ENCODE measurements around the gene RRM2.

The RRM2 gene

DNA sequence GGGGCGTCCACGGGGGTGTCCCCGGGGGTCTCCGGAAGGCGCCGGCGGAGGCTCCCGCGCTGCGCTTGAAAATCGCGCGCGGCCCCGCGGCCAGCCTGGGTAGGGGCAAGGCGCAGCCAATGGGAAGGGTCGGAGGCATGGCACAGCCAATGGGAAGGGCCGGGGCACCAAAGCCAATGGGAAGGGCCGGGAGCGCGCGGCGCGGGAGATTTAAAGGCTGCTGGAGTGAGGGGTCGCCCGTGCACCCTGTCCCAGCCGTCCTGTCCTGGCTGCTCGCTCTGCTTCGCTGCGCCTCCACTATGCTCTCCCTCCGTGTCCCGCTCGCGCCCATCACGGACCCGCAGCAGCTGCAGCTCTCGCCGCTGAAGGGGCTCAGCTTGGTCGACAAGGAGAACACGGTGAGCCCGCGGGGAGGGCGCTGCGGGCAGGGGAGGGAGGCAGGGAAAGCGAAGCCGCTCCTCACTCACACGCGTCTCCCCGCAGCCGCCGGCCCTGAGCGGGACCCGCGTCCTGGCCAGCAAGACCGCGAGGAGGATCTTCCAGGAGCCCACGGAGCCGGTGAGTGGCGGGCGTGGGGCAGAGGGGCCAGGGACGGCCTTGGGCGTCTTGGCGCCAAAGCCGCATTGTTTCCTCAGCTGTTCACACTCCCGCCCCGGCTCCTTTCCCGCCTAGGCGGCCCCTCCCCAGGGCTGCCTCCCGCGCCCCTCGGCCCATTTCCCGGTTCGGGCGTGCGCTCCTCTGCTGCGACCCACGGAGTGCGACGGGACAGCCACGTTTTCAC is at the start of gene RRM2:
TSS of gene RRM2 (plus strand) at position 240 of the 781 bp plus-strand sequence. CDS start at position 300, 60 bp downstream.
- Mint-ChIP-seq H3K4me3 (peak within 1 kb of the TSS; percentile 96 to 100 (median 98)), H3K4me1 (peaks cover 49% of the 10 kb centered on the region), H3K27me3 (ENCODE audit: low read depth) (peaks cover 14% of the 10 kb centered on the region), H3K36me3 (ENCODE audit: low read depth) (peaks cover 23% of the 10 kb centered on the region), H3K9me3 (no peaks in the 10 kb centered on the region), H3K27ac (peak within 1 kb of the TSS; percentile 88 to 95 (median 90))
- TF ChIP-seq CTCF (IDR thresholded peaks at IDR 0.05; ENCODE audit: unreplicated experiment in 3 of 3), result no peak

DNA sequence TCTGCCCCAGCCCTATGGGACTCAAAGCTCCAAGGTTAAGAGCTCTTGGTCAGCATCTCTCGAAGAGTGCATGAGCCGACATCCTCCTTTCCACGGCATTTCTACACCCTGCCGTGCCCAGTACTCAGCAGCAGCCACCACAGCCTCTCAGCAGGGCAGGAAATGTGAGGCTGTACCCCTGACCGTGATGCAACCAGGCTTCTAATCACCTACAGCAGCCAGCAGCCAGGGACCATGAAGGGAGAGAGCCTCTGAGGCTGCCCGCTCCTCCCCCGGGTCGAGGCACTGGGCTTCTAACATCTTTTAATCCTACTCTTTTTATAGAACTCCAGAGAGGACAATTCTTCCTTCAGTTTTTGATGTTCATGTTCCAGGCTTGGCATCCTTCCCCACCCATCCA is 48.8 kb upstream of the RRM2 start:
- peaks cover 40% of the 10 kb centered on the region for H3K4me1 Mint-ChIP-seq
- no peak for TF ChIP-seq CTCF (IDR thresholded peaks at IDR 0.05; ENCODE audit: unreplicated experiment in 3 of 3)
- peak overlapping the region in 1 of 3 experiments; percentile 39 for H3K4me3 Mint-ChIP-seq
- no peaks in the 10 kb centered on the region for H3K9me3 Mint-ChIP-seq
- H3K27ac Mint-ChIP-seq, result peak overlapping the region in 2 of 3 experiments; percentile 37 to 55
- peaks cover 17% of the 10 kb centered on the region for H3K36me3 Mint-ChIP-seq (ENCODE audit: low read depth)
- H3K27me3 Mint-ChIP-seq (ENCODE audit: low read depth), result peaks cover 52% of the 10 kb centered on the region

GRCh38 chr2:10075101-10075500 is 47.4 kb upstream of the RRM2 start:
- Mint-ChIP-seq H3K4me1 (peaks cover 48% of the 10 kb centered on the region), H3K9me3 (no peaks in the 10 kb centered on the region), H3K36me3 (ENCODE audit: low read depth) (peaks cover 17% of the 10 kb centered on the region), H3K27ac (peak overlapping the region in 2 of 3 experiments; percentile 17 to 53), H3K27me3 (ENCODE audit: low read depth) (peaks cover 59% of the 10 kb centered on the region), H3K4me3 (peak overlapping the region in 1 of 3 experiments; percentile 23)
- no peak for TF ChIP-seq CTCF (IDR thresholded peaks at IDR 0.05; ENCODE audit: unreplicated experiment in 3 of 3)

GRCh38 chr2:10075571-10076209 is 46.8 kb upstream of the RRM2 start:
- Mint-ChIP-seq H3K4me1 (peaks cover 48% of the 10 kb centered on the region), H3K36me3 (ENCODE audit: low read depth) (peaks cover 17% of the 10 kb centered on the region), H3K27me3 (ENCODE audit: low read depth) (peaks cover 61% of the 10 kb centered on the region), H3K4me3 (peak overlapping the region in 1 of 3 experiments; percentile 23), H3K27ac (peak overlapping the region in 2 of 3 experiments; percentile 17 to 53), H3K9me3 (no peaks in the 10 kb centered on the region)
- TF ChIP-seq CTCF (IDR thresholded peaks at IDR 0.05; ENCODE audit: unreplicated experiment in 3 of 3), result no peak

DNA sequence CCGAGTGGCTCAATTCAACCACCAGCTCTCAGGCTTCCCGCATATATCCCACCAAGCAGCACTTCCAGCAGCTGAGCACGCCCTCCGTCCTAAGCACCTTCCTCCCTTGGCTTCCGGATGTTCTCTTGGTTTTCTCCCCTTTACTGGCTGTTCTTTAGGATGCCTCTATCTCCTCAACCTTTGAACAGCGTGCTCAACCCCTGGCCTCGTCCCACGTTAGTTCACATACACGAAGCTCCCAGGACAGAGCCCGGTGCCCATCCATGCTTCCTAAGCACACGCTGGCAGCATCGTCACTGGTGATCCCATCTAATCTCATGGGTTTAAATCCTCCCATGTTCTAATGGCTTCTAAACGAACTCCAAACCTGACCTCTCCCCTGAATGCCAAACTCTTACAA is 46.0 kb upstream of the RRM2 start:
- Mint-ChIP-seq H3K9me3 (no peaks in the 10 kb centered on the region), H3K36me3 (ENCODE audit: low read depth) (peaks cover 17% of the 10 kb centered on the region), H3K4me1 (peaks cover 52% of the 10 kb centered on the region), H3K27me3 (ENCODE audit: low read depth) (peaks cover 69% of the 10 kb centered on the region), H3K27ac (peak overlapping the region in 2 of 3 experiments; percentile 1 to 58), H3K4me3 (peak overlapping the region; percentile 24 to 82 (median 25))
- TF ChIP-seq CTCF (IDR thresholded peaks at IDR 0.05; ENCODE audit: unreplicated experiment in 3 of 3), result no peak

Measured in nephron (organoid).